HG02852 (cell line): ENCODE results near the gene RASA4.
A peak's percentile ranks its signal among the peaks of the same experiment; 100 is the strongest.
"Not testable (repeated sequence)": the region's sequence is repeated elsewhere in the genome, so short reads cannot be mapped to it uniquely, and the experiment has no call there.

Source experiments
- ATAC-seq: cut with Tn5 transposase; IDR thresholded peaks from one replicate; pipeline ENCODE4 v1.9.1; 2021; ENCODE audit warnings: mild to moderate bottlenecking, moderate library complexity; ENCODE audit not compliant: unreplicated experiment

The RASA4 gene

GRCh38 chr7:102609734-102610133, 6.8 kb downstream of the RASA4 start:
- ATAC-seq = not testable (repeated sequence)

DNA sequence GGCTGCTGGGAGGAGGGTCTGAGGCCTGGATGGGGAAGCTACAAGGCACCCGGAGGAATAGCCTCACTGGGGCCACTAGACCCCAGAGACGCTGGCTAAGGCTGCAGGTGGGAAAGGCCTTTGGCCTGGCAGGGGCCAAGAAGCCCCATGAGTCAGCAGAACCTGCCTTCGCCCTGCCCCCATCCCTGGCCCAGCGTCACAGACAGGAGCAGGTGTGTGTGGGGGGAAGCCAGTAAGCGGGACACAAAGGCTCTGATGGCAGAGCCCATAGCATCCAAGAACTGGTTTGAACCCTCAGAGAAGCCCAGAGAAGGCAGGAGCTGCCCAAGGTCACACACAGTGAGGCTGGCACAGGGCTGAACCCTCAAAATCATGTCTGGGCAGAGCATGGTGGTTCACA, 9.7 kb downstream of the RASA4 start:
- ATAC-seq = not testable (repeated sequence)

DNA sequence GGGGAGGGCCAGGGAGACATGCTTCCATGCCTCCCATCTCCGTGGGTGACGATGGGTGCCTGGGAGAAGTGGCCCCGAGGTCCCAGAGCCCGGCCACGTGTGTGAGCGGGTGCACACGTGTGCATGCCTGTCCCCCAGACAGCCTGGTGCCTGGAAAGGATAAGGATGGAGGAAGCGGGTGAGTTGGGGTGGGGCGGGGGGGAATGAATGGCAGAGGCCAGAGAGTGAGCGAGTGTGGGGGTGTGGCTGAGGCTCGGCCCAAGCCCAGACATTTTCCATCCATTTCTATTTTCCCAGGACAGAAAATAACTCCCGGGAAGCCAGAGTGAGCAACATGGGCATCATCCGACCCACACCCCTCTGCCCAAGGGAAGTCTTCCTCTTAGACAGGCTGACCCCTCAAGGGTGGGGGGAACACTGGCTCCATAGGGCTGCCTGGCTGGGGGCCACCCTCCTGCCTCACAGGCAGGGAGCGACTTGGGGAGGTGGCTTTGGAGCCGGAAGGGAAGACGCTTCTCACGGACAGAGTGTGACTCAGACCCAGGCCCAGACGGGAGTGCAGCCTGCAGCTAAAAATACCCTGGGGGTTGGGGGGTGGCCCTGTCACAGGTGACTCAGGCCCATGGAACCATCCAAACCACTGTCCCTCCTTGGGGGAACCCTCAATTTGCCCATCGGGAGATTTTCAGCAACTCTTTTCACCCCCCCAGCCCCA, 12.0 kb downstream of the RASA4 start:
- not testable (repeated sequence) for ATAC-seq

DNA sequence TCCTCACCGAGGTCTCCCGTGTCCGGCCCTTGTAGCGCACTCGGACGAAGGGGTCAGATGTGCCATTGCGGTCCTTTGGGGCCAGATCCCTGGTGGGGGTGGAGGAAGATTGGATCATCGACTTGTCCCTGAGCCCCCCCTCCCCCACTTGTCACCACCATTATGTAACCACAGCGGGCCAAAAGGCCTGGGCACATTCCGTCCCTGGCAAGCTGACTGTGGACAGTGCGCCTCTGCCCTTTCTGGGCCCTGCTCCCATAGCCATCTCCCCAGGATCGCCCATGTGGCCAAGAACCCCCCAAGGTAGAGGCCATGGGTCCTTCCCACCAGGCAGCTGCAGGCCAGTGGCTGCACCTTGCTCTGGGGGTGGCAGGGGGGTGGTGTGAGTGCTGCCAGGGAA, 14.2 kb downstream of the RASA4 start:
- not testable (repeated sequence) for ATAC-seq

- ATAC-seq = not testable (repeated sequence)
Measured at GRCh38 chr7:102599699-102600098, 16.9 kb downstream of the RASA4 start.

- not testable (repeated sequence) for ATAC-seq
Measured at GRCh38 chr7:102596036-102596435, 20.5 kb downstream of the RASA4 start.

GRCh38 chr7:102593637-102594334, 22.8 kb downstream of the RASA4 start:
- ATAC-seq = peak; percentile 66

DNA sequence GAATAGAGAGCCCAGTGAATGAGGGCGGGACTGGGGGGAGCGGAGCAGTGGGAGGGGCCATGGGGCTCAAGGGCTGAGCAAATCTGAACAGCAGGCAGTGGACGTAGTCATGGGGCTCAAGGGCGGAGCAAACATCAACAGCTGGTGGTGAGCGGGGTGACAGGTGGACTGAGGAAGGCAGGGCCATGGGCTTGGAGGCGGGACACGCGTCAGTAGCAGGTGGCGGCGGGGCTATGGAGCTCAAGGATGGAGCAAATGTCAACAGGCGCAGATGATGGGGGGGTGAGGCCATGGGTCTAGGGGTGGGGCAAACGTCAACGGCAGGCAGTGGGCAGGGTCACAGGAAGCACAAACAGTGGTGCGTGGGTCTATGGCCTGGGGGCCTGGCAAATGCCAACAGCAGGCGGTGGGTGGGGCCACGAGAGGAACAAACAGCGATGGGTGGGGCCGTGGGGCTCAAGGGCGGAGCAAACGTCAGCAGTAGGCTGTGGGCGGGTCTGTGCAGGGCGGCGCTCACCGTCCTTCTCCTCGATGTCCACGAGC, 24.0 kb downstream of the RASA4 start:
- ATAC-seq = peak; percentile 41

- ATAC-seq = peak; percentile 40
Measured at GRCh38 chr7:102589857-102590256, 26.7 kb downstream of the RASA4 start.

DNA sequence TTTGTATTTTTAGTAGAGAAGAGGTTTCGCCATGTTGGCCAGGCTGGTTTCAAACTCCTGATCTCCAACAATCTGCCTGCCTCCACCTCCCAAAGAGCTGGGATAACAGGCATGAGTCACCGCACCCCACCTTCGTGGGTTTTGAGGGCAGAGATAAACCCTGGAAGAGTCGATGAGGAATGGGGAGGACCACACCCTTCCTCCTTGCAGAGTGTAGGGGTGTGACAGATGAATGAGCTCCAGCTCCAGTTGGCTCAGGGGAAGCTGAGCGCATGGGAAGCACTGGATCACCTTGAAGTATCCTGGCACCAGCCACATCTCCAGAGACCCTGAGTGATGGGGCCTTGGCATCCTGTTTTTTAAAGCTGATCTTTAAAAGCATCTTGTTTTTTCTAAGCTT, 33.1 kb downstream of the RASA4 start:
- ATAC-seq = not testable (repeated sequence)

DNA sequence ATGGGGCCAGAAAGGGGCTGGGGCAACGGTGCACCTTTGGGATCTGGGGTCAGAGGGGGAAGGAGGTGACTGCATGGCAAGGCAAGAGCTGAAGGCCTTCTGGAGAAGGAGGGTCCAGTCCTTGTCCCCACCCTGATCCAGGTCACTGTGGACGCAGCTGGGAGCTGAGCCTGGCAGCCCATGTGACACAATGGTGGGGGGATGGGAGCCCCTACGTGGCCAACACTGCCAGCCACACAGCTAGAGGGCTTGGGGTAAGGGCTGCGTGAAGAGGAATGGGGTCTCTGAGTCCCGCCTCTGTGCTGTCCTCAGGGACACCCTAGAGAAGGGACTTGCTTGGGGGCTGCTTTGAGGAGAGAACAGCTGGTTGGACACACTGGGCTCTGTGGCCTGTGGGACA, 34.8 kb downstream of the RASA4 start:
- not testable (repeated sequence) for ATAC-seq

- ATAC-seq = not testable (repeated sequence)
Measured at GRCh38 chr7:102578486-102578885, 38.1 kb downstream of the RASA4 start.

GRCh38 chr7:102577315-102578240, 39.0 kb downstream of the RASA4 start:
- not testable (repeated sequence) for ATAC-seq

DNA sequence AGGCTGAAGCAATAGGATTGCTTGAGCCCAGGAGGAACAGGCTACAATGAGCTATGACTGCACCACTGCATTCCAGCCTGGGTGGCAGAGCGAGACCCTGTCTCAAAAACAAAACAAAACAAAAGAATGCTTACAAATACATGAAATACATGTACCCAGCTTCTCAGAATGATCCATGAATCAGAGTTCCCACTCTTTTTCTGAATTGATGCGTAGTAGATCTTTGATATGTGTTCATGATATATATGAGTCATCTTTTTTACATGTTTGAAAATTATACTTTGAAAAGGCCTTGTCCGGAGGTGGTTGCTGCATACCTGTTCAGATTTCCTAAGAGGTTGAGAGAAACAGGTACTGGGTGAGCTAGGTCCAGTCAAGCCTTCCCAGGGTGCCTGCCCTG, 40.2 kb downstream of the RASA4 start:
- not testable (repeated sequence) for ATAC-seq

- ATAC-seq = not testable (repeated sequence)
Measured at GRCh38 chr7:102574607-102575006, 41.9 kb downstream of the RASA4 start.

DNA sequence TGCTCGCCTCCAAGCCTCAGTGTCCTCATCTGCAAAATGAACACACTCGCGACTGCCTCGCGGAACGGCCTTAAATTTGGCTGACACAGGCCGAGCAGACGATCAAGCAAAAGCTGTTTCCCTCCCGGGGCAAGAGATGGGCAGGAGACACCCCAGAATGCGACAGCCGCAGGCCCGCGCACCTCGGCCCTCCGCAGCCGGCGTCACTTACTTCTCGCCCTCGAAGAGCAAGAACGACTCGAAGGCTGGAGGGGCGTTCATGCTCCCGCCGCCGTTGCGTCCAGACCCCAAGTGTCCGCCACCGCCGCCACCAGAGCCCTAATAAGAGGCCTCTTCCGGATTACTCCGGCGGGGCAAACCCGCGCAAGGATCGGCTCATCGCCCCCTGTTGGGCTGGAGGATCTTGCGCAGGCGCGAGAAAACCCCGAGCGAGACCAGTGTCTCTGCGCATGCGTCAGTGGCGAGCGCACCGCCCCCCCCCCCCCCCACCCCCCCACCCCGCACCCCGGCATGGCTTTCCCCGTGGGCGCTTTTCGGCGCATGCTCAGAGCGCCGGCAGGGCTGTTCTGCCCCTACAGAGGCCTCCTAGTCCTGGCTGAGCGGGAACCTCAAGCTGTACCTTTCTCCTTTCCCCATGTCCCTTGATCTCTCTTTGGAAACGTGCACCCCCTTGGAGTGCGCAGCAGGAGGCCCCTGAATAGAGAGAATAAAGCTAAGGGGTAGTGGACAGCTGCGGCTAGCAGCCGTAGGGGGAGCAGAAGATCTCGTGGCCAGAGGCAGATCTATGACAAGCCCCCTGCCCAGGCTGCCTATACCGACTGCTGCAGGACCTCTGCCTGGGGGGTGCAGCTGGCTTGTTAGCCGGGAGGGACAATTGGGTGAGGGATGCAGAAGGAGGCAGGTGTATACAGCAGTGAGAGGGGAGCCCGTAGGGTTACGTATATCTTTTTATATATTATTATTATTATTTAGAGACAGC, 44.0 kb downstream of the RASA4 start, which contains the start of gene POLR2J3:
TSS of gene POLR2J3 (minus strand) at position 323 of the 979 bp plus-strand sequence. CDS start at position 261, 62 bp downstream.
- peak; percentile 93 for ATAC-seq

GRCh38 chr7:102568620-102569019, 47.9 kb downstream of the RASA4 start:
- ATAC-seq = not testable (repeated sequence)

GRCh38 chr7:102550808-102551422, 65.6 kb downstream of the RASA4 start, which contains the start of gene SPDYE2:
SPDYE2 (plus strand) TSS chr7:102551226; CDS start chr7:102553256, 2,030 bp downstream.
- not testable (repeated sequence) for ATAC-seq

GRCh38 chr7:102546353-102546752, 70.2 kb downstream of the RASA4 start:
- ATAC-seq = peak; percentile 79
